PC-9 (cell line): Measurements from ENCODE around the gene TRIP12.

Source experiments
- CTCF ChIP-seq: fragments of 200-600 bp; sonication (generic); conservative IDR thresholded peaks from 2 replicates; pipeline ENCODE4 v1.6.1; 2017; ENCODE audit warnings: mixed run types, antibody characterized with exemption, mild to moderate bottlenecking, moderate library complexity
- EZH2 ChIP-seq: fragments of 200-600 bp; sonication (generic); IDR thresholded peaks from 2 replicates; pipeline ENCODE4 v1.8.0; 2017; ENCODE audit warnings: antibody characterized with exemption, low read depth

DNA sequence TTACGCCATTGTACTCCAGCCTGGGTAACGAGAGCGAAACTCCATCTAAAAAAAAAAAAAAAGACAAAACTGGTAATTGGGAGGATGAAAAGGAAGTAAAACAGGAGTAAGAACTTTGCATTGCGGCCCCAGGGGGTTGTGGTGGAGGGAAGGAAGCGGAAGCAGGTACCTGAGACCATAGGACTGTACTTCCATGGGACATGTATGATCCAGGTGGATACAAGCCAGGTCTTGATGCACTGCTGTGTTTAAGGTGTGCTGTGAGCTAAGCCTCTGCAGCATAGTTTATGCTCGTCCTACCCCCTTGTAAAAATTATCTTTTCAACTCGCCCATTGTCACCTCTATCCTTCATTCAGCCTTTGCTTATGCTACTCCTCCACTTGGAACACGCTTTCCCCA lies 24.2 kb upstream of the TRIP12 start:
- TF ChIP-seq CTCF (no peak), EZH2 (no peak)
